Stimulated activated CD4-positive, alpha-beta T cell treated with anti-CD3 and anti-CD28 coated beads, TNF-alpha, amount 100 ng/mL, for 24 hours (primary cell): Measurements from ENCODE around the gene BBS1.

Experiments used
- DNase-seq, 3 experiments: peaks; one replicate each; pipeline ENCODE4 v3.0.0-alpha.2; 2020; ENCODE audit warnings: low read depth in 3 of 3

Gene BBS1

DNA sequence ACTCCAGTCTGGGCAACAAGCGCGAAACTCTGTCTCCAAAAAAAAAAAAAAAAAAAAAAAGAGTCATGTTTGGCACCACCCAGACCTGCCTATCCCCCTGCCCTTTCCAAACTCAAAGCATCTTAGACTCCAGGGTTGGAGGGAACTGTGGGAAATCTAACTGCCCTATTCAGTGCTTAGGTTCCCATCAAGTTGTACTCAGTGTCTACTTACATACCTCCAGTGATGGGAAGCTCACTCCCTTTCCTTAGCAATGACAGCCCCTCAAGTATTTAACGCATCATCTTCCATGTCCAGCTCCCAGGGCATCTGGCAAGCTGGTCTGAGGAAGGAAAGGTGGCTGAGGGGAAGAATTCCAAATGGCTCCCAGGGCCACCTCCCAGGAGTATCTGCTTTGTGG, 39.3 kb downstream of the BBS1 start:
- no peak for DNase-seq

DNA sequence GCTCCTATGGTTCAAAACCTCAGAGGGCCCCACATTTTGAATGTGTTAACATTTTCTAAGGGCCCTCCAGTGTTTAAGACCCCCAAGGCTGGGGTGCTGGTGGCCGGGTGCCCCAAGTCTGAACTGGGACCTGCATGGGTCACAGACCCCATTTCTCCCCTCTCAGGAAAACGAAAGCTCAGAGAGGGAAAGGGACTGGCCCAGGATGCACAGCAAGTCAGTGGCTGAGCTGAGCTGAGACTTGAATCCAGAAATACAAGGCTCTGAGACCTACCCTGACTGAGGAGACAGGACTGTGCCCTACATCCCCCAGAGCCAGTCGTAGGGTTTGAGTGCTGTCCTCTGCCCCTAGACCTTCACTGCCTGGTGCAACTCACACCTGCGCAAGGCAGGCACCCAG, 40.5 kb downstream of the BBS1 start:
- DNase-seq: no peak

DNA sequence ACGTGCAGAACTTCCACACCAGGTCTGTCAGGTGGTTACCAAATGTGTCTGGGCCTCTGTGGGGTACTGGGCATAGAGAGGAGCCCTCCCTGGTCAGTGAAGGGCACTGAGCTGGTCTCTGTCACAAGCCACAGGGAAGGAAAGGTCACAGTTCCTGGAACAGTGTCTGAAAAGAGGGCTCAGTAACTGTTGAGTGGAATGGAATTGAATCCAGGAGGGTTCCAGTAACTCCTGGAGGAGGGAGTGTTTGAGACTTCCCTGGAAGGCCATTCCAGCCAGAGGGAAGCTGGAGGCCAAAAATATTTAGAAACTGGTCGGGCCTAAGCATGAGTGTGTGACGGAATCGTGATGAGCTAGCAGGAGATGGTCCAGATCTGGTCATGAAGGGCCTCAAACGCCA, 44.2 kb downstream of the BBS1 start:
- DNase-seq: no peak

DNA sequence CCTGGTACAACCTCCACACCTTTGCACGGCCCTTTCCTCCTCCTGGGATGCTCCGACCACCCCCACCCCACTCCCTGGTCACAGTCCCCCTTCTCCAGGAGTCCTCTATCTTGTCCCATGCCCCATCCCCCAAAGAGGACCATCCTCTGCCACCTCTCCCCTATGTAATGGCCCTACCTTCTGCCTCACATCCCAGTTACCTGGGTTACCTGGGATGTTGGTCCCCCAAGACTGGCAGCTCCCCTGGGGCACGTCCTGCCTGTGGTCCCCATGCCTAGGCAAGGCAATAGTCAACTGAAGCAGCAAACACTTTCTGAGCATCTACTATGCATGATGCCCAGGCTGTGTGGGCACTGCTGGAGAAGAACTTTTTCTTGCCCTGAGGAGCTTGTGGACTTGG, 45.0 kb downstream of the BBS1 start:
- DNase-seq: no peak

DNA sequence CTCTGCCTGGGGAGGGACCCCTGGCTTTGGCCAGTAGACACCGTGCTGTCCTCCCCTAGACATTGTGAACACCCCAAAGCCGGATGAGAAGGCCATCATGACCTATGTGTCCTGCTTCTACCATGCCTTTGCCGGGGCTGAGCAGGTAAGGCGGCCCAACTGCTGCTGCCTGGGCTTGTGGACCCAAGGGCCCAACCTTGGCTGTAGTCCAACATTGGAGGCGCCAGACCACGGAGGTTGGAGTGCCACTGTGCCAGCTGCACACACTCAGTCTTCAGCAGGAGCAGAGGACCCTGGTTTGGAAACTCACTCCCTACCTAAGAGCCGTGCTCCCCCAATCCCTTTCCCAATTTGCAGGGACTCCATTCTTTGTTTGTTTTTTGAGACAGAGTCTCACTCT, 45.7 kb downstream of the BBS1 start:
- DNase-seq: no peak

DNA sequence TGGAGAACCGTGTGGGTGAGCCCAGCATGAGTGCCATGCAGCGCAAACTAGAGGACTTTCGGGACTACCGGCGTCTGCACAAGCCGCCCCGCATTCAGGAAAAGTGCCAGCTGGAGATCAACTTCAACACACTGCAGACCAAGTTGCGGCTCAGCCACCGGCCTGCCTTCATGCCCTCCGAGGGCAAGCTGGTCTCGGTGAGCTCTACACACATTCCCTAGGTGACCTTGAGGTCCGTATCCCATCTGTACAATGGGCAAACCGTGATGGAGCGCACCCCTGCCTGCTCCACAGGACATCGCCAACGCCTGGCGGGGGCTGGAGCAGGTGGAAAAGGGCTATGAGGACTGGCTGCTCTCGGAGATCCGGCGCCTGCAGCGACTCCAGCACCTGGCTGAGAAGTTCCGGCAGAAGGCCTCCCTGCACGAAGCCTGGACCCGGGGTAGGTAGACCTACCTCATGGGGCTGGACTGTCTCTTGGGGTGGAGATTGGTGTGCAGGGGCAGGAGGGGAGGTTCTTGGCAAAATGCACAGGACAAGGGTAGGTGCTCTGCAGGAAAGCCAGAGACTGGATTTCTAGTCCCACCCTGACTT, 47.4 kb downstream of the BBS1 start:
- DNase-seq: no peak

DNA sequence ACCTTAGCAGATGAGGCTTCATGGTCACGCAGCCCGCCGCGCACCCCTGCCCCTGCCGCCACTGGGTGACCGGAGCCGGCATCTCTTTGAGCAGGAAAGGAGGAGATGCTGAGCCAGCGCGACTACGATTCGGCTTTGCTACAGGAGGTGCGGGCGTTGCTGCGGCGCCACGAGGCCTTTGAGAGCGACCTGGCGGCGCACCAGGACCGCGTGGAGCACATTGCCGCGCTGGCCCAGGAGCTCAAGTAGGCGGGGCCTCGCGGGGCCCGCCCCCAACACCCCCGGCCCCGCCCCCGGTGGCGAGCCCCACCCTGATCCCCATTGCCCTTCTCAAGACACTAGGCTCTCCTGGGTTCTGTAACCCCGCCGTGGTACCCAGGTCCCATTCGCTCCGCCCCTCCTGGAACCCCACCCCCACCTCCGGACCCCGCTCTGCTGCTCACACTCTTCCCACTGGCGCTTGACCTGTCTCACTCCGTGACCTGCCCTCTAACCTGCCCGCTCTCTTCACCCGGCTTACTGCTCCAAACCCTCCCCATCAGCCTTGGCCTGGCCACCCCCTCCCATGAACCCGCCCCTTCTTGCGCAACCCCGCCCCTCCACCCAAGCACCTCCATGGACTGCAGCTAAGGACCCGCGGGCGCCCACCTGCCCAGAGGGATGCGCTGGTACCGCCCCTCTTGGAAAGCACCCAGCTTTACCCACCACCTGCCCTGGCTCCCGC, 48.9 kb downstream of the BBS1 start:
- DNase-seq: peak in 1 of 3 experiments; percentile 29

DNA sequence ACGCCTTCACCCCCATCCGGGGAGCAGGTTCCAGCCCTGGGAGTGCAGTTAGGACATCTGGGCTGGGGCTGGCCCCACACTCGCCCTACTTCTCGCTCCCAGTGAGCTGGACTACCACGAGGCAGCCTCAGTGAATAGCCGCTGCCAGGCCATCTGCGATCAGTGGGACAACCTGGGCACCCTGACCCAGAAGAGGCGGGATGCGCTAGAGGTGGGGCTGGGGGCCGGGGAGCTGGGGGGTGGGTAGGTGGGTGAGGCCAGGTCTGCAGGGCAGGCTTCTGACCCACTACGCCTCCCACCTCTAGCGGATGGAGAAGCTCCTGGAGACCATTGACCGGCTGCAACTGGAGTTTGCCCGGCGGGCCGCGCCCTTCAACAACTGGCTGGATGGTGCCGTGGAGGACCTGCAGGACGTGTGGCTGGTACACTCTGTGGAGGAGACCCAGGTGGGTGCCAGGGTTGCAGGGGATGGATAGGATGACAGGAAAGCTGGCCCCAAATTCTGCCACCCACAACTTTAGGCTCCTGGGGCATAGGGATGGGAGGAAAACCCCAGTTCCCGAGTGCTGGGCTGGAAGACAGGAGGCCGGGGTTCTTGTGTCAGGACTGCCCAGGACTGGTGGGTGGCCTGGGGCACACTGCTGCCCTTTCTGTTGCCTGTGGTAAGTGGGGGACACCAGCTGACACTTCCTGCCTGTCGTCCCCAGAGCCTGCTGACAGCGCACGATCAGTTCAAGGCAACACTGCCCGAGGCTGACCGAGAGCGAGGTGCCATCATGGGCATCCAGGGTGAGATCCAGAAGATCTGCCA, 49.6 kb downstream of the BBS1 start:
- no peak for DNase-seq

DNA sequence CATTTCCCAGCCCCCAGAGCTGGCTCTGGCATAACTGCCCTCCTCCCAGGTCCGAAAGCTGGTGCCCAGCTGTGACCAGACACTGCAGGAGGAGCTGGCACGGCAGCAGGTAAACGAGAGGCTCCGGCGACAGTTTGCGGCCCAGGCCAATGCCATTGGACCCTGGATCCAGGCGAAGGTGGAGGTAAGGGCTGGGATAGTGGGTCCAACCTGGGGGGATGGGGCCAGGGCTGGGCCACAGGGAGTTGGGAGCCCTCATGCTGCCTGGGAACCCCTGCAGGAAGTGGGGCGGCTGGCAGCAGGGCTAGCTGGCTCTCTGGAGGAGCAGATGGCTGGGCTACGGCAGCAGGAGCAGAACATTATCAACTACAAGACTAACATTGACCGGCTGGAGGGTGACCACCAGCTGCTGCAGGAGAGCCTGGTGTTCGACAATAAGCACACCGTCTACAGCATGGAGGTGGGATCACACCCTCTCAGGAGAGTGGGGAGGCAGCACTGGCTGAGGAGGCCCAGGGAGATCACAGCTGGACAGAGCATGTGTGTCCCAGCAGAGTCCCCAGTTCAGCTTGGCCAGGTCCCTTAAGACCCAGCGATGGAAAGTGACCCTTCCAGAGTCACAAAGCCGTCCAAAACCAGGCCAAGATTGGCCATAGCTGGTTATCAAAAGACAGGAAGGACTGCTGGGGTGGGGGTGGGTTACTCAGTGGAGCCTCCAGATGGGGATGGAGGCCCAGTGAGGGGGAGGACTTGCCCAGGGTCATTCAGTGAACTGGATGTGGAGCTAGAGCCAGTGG, 50.9 kb downstream of the BBS1 start:
- no peak for DNase-seq

DNA sequence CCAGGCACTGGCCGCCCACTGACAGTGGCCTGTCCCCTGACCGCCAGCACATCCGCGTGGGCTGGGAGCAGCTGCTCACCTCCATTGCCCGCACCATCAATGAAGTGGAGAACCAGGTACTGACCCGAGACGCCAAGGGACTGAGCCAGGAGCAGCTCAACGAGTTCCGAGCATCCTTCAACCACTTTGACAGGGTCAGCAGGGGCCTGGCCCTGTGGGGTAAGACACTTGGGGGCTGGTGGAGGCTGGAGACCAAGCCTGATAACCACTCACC, 51.5 kb downstream of the BBS1 start:
- DNase-seq: no peak

DNA sequence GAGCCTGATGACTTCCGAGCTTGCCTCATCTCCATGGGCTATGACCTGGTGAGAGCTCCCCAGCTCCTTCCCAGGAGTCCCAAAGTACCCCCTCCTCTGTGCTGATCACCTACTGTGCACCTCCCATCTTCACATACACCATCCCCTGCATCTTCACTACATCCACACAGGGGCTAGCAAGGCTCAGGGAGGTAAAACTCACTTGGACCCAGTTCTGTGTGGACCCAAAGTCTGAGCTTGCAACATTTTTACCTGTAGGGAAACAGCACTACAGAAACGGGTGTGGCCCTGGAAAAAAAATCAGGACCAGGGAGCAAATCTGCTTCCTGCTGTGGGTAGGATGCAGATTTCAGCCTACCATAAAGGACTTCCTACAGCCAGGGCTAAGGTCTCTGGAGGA, 51.8 kb downstream of the BBS1 start:
- no peak for DNase-seq

DNA sequence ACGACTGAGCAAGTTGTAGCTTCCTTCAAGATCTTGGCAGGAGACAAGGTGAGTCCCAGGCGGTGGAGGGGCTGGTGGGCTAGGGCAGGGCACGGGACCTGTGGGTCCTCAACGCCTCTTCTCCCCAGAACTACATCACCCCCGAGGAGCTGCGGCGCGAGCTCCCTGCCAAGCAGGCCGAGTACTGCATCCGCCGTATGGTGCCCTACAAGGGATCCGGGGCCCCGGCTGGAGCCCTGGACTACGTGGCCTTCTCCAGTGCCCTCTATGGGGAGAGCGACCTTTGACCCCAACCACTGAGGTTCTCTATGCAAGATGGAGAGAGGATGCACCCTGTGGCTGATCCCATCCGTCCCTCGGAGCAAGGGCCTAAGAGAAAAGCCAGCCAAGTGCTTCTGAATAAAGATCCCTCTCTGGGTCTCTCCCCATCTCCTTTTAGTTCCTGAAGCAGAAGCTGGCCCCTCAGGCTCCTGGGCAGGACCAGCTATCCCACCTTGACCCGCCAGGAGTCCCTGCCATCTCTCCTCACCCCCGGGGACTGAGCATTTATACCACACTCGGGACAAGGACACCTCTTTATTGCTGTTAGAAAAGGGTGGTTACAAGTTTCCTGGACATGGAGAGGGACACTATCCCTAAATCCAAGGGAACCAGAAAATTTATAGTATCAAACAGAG, 52.6 kb downstream of the BBS1 start:
- no peak for DNase-seq

DNA sequence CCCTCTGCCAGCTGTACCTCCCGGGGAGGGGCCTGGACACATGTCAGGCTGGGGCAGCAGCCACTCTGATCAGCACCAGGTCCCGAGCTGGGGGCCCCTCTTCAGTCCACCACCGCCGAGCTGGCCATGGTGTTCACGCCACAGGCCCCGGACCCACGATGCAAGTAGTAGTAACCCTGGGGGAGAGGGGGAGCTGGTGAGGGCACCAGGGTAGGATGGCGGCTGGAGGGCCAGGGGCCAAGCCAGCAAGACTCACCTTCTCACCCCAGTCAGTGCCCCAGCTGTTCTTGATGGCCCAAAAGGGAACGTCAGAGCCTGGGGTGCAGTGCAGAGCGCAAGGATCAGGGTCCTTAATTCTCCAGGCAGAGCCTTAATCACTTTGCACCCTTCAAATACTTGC, 53.4 kb downstream of the BBS1 start:
- DNase-seq: no peak

DNA sequence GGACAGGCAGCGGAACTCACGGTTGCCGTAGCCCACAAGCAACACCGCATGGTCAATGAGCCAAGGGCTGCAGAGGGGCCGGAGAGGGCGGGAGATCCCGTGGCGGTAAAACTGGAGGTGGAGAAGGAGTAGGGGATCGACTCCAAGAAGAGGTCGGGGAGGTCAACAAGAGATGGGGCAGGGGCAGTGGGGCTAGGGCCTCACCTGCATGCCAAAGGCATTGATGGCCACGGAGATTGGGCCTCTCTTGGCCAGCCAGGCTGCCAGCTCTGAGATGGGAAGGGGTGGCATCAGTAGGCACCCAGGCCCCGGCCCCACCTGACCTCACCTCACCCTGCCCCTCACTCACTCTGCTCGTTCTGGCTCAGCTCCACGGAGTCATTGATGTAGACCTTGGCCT, 54.1 kb downstream of the BBS1 start:
- DNase-seq: no peak

DNA sequence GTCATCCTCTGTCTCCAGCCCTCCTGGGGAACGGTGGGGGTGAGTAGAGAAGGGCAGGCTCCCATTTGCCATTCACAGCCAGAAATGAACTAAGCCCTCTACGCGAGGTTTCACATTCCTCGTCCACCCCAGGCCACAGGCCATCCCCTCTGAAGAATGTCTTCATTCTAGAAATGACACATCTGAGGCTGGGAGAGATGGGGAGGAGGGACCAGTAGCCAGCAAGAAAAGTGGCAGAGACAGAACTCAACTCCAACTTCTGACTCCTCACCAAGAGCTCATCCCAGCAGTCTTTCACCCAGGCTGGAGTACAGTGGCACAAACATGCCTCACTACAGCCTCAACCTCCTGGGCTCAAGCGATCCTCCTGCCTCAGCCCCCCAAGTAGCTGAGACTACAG, 54.5 kb downstream of the BBS1 start:
- DNase-seq: no peak

DNA sequence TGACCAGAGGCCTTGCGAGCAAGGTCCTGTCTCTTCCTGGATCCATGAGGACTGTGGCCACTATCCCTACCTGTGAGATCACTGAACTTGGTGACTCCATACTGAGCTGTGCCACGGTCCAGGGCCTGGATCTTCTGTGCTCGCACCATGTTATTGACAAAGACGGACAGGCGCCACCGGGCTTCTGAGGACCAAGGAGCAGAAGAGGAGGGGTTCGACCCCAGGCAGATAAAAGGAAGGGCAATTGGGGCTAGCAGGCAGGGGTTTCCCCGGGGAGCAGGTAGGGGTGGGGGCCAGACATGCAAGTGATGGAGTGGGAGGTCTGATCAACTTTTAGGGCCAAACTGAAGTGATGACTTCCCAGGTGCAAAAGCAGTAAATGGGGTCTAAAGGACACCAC, 55.8 kb downstream of the BBS1 start:
- DNase-seq: no peak

DNA sequence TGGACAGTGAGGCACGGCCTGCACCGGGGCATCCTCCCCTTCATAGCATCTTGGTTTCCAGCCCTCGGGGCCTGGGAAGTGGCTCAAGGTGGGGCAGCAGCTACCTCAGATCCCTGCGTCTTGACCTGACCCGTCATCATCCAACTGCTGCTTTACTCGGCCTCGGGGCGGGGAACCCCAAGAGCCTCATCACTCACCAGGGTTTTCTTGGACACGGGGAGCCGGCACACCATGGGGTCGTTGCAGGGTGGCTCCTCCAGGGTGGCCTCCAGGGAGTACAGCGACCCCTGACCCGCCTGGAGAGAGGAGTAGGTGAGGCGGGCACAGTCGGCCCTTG, 57.3 kb downstream of the BBS1 start:
- no peak for DNase-seq

DNA sequence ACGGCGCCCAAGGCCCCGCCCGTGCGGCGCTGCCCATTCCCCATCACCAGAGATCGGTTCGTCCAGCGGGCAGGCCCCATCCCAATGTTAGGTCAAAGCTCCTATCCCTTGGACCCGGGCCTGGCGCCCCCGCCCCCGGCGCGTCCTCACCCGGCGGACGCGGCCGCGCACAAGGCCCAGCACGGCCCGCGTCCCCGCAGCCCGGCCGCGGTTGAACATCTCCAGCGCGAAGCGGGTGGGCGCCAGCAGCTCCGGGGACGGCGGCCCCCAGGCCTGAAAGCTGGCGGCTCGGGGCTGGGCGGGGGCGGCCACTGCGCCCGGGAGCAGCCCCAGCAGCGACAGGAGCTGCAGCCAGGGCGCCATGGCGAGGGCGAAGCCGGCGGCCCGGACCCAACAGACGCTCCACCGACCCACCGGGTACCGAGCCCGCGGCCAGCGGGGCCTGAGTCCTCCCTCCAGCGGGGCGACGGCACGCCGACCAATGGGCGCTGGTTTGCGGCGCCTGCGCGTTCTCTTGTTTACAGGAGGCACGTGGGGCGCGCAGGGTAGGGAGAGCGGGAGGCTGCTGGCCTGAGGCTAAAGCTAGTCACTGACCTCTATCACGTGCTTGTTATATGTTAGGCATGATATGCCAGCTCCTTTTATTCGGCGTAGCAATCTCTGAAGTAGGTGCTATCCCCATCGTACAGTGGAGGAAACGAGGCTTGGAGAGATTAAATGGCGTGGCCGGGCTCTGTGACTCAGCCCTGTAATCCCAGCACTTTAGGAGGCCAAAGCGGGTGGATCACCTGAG, 57.9 kb downstream of the BBS1 start, which contains the start of gene CTSF:
Gene CTSF, minus strand, starts transcription at position 483 of the 793 bp plus-strand sequence. Its CDS starts 120 bp downstream, at position 363.
- DNase-seq: peak; percentile 31 to 73 (median 51)

DNA sequence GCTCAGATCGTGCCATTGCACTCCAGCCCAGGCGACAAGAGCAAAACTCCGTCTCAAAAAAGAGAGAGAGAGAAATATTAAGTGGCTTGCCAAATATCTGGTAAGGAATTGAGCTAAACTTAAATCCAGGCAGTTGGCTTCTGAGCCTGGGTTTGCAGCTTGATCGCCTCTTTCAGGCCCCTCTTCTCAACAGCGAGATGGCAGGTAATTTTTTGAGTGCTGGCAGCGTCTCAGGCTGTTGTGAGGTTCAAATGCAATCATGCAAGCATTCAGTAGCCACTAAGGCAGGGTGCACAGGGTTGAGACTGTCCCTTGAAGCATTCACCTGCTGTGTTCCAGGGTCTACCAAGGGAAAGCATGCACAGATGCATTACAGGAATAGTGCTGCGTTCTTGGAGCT, 58.6 kb downstream of the BBS1 start:
- DNase-seq: no peak

DNA sequence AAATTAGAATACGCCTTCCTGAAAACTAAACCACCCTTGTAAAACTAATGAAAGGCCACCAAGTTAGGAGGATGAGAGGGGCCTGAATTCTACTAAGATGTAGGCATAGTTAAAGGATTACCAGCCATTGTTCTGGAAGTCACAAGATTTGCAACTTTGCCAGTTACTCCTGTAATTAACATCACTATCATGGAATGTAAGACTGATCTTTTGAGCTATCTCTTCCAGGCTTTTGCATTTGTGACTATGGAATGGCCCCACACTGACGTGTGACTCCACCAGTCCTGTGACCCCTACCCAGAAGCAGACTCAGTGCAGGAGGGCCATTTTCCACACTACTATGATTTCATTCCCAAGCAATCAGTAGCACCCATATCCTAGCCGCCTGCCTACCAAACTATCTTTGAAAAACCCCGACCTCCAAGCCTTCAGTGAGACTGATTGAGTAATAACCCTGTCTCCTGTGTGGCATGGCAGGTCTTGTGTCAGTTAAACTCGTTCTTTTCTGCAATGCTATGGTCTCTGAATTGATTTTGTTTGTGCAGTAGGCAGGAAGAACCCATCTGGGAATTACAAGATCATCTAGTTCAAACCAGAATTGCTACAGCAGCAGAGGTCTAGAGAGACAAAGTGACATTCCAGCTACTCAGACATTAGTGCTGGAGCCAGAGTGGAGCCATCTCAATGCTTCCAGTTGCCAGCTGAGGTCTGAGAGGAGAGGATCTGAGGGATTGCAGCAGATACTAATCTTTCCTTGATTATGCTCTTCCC, 59.8 kb downstream of the BBS1 start:
- DNase-seq: no peak
